Hematopoietic multipotent progenitor cell treated with erythropoietin and hydrocortisone succinate and interleukin-3 and kit ligand, for 6 days (in vitro differentiated cells): Measurements from ENCODE around the gene RIOX2.
"Not testable (repeated sequence)": the region's sequence is repeated elsewhere in the genome, so short reads cannot be mapped to it uniquely, and the experiment has no call there.

Experiments used
- DNase-seq: peaks from one replicate; pipeline ENCODE4 v3.0.0-alpha.2; 2015

Gene RIOX2

GRCh38 chr3:97950360-97950759 lies 21.9 kb downstream of the RIOX2 start:
- no peak for DNase-seq

DNA sequence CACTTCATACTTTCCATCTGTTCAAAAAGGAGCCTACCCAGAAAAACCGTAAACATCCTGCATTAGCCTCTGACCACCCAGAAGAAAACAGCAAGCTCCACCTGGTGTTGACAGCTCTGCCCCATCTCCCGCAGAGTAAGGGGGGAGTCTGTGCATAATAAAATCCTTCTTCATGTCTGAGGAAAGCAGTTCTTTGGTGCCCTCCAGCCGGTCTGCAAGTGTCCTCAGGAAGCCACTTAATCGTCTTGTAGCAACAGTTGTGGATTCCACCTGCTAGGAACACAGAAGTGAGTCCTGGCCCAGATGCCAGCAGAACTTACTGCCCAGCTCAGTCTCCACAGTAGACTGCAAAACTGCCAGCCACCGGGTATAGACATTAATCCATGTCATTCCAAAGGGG lies 22.5 kb downstream of the RIOX2 start:
- DNase-seq = no peak

DNA sequence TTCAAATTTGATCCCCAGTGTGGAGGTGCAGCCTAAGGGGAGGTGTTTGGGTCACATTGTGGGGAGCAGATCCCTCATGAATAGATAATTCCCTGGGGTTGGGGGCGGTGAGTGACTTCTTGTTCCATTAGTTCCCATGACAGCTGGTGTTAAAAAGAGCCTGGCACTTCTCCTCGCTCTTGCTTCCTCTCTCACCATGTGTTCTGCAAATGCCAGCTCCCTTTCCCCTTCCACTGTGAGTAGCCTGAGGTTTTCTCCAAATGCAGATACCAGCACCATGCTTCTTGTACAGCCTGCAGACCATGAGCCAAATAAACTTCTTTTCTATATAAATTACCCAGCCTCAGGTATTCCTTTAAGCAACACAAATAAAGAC lies 23.1 kb downstream of the RIOX2 start:
- no peak for DNase-seq

DNA sequence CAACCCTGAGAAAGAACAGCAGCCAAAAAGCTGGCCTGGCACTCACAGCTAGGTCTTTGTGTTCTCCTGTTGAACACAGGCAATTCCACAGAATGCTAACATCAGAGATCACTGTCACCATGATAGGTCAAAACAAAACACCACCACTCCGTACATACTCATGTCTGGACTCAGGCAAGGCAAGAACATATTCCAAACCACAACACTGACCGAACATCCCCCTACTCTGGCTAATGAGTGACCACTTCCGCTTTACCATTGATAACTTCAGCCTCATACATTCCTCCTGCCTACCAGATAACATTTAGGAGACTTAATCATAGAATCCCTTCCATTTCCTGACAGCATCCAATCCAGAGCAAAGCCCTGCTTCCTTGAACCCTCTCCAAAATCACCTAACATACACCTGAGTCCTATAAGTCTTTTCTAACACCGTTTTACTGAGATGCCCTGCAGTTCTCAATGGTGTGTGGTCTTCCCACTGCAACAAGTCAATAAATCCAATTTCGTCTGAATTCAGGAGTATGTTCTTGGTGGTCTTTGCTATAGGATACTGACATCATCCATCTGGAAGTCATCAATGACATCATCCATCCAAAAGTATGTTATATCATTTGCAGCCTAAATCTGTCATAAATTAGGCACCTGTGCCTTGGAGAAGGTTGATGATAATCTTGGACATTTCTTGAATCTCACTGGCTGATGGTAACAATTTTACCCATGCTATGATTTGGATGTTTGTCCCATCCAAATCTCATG lies 23.7 kb downstream of the RIOX2 start:
- DNase-seq = no peak

- DNase-seq = no peak
These were observed 29.3 kb downstream of the RIOX2 start for GRCh38 chr3:97942801-97943546.

DNA sequence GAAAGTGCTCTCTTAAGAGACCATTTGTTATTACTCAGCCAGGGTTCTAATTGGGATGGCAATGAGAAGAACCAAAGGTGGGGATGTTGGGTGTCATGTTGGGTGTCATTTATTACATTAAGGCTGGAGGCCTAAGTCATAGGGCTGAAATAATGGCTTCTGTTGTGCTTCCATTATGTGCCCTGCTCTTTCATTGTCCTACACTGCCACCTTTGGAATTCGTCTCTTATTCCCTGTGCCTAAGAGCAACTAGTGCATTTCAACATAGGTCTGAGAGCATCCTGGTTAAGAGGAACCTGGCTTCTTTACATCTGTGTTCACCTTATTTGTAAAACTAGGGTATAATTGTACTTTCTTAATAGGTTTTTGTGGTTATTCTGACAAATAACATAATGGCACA lies 32.2 kb downstream of the RIOX2 start:
- peak; percentile 22 for DNase-seq

DNA sequence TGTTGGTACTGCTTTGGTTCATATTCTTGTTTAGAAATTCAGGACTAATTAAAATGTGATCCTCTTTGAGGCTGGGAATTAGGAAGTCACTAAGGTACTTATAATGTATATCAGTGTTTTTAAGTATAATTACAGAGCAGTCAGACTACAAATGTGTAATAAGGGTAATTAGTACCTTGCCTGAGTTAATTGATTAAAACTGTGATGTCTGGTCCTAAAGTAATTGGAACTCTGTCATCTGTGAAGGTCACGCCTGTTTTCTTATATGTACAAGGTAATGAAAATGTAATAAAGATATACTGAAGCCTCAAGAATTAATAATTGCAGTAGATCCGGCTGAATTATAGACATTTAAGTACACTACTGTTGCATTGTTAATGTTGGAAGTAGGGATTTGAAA lies 32.8 kb downstream of the RIOX2 start:
- DNase-seq = no peak

DNA sequence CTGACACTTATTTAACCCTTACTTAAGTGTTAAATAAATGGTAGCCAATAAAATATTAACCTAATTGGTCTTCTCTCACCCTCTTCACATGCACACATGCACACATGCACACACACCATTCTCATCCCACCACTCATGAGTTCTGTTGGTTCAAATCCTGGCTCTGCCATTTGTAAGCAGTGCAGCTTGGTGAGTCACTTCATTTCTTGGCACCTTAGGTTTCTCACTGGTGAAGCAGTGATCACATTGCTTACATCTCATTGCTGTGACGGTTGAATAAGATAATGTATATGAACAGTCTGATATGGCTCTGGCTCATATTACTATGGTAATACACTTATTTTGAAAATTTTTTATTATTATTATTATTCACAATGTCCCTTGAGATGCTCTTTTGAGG lies 33.8 kb downstream of the RIOX2 start:
- DNase-seq = no peak

DNA sequence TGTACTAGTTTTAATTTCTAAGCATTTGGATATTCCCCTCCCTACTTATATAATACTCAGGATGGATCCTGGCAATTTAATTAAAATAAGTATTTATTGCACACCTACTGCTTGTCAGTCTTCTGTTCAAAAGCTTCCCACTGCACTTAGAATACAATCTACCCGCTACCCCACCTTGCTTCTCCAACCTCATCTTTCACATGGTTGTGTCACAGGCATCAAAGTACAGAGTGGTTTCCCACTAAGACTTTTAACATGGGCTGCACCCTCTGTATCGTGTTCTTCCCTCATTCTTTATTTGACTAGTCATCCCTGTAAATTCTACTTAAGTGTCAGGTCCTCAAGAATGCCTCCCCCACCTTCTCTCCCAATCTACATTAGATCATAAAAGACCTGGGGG lies 35.0 kb downstream of the RIOX2 start:
- no peak for DNase-seq

DNA sequence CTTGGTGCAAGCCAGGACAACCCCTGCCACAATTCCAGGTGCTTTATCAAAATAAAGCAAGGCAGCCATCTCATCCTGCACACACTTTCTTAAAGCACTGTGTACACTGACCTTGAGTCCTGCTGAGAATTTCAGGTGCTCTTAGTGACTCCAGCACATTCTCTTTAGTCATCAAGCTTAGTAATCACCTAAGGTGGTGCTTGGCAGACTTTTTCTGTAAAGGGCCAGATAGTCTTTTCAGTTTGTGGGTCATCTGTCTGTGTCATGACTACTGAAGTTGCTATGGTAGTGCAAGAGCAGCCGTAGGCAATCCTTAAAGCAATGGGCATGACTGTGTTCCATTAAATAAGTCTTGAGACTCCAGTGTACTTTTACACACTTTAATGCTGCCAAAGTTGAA lies 36.4 kb downstream of the RIOX2 start:
- no peak for DNase-seq

- no peak for DNase-seq
These were observed 37.1 kb downstream of the RIOX2 start for GRCh38 chr3:97934980-97935695.

DNA sequence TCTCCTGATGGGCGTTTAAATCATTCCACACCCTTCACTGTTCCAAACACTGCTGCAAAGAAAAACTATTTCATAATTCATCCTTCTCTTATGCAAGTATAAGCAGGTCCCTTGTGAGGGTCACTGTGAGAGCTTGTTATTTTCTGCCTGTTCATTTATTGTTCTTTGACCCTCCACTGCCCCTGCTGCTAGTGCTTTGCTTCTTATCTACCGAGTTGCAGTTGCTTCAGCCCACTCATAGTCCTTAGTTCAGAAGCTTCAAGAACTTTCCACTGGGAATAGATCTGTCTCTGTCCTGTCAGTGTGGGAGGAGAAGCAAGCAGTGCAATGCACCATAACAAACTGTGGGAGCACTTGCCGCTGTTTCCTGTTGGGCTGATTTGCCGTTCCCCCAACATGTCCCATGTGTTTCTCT lies 39.8 kb downstream of the RIOX2 start:
- no peak for DNase-seq

- no peak for DNase-seq
These were observed 41.0 kb downstream of the RIOX2 start for GRCh38 chr3:97931218-97931617.

GRCh38 chr3:97930018-97930417 lies 42.2 kb downstream of the RIOX2 start:
- DNase-seq = no peak

DNA sequence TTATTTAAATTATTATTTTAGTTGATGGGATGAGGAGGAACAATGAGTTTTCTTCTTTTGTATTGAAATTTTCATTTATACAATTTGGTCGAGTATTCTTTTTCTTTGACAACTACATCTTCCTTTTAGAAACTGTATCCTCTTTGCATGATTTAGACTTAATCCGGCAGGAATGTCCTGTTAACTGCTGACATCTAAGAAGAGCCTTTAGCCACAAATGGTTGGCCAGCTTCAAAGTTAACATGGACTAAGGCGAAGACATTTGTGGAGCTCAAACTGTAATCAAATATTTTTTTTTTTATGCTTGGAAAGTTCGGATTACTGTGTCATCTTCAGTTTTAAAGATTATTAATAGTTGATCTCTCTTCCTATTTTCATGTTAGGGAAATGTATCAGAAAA lies 43.2 kb downstream of the RIOX2 start:
- no peak for DNase-seq

DNA sequence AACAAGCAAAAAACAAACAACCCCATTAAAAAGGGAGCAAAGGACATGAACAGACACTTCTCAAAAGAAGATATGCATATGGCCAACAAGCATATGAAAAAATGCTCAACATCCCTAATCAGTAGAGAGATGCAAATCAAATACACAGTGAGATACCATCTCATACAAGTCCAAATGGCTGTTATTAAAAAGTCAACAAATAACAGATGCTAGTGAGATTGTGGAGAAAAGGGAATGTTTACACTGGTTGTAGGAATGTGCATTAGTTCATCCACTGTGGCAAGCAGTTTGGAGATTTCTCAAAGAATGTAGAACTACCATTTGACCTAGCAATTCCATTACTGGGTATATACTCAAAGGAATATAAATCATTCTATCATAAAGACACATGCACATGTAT lies 44.5 kb downstream of the RIOX2 start:
- no peak for DNase-seq

DNA sequence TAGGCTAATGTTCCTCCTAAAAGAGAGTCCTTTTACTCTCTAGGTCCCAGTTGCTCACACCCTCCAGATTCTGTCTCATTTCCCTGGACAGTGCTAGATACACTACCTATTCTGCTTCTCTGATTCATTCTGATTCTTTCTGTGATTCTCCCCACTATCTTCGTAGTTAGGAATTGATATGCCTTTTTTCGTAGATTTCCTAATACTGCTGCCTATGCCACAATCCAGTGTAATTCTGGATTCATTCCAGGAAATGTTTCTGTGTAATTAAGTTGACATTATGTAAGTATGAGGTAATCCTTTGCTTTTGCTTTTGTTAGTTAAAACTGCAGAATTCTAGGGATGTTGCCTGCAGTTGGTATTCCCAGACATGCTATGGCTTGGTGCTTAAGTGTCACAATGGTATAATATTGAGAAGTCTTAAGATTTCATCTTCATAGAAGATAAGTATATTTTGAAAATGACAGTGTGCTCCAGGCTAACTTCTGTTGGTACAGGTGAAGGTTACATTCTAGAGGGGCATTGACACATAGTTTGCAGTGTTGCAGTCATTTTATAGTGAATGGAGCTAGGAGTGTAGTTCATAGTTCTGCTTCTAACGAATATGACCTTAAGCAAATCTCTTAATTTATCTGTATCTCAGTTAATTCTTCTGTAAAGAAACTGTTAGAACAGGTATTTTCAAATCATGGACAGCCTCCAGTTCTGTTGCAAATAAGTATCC lies 54.3 kb downstream of the RIOX2 start:
- no peak for DNase-seq

DNA sequence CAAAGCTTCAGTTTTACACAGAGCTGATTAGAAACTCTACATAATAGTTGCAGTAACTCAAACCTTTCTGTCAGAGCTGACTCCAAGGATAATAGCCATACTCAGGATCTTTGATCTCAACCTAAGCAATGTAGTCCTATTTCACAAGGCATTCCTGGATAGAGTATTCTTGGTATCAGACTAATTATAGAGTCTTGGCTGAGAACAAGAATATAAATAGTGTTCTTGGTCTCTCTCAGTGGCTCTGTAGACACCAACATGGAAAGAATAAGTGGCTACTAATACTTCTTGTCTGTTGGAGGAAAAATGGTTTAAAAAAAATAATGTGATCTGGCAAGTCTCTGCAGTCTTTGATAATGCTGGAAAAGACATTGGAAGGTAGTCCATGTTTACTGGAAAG lies 55.7 kb downstream of the RIOX2 start:
- DNase-seq = no peak

DNA sequence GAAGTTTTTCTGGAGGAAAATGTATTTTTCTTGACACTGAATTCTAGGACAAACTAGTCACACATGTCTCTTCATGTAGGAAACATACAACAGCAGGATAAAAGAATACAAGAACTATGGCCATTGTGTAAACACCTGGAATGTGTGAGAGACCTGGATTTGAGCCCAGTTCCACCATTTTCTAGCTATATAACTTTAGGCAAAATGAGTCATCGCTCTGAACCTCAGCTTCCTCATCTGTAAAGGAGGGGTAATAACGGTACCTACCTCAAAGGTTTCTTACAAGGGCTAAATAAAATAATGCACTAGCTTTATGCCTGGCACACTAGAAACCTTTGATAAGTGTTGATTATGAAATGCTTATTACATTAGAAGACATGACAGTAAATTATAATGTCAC lies 57.8 kb downstream of the RIOX2 start:
- DNase-seq = no peak

DNA sequence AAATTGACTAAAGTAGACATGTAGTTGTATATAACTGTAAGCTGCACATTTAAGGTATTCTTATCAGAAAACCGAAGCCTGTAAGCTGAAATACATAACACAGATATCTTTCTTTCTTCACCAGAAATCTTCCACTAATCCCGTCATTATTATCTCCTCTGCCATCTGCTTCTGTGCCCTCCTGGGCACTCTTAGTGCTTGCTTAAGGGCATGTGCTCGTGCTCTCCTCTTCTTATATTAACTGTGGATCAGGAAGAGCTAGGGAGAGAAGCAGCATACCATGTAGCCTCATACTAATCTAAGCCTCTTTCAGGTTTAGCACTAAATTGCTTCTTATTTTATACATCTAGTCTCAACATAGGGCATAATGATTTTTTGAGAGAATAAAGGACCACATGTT lies 60.8 kb downstream of the RIOX2 start:
- peak; percentile 30 for DNase-seq

DNA sequence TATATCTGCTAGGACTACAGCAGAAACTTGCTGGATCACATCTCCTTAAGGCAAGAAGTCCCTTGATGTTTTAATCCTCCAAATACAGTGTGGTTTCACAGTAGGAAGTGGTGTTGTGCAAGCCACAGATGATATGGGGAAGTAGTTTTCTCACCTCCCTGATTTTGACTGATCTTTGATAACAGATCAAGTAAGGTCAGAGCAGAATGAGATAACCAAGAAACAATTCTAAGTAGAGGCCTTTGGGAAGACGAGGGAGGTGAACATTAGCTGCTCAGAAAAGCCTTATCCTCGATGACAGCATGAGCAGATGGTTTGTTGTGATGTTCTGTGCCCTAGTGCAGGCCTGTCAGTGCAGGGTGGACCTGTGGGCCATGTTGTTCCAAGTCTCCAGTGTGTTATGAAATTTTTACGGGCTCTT lies 61.3 kb downstream of the RIOX2 start:
- DNase-seq = peak; percentile 78

GRCh38 chr3:97910236-97910831 lies 61.9 kb downstream of the RIOX2 start:
- DNase-seq = not testable (repeated sequence)

GRCh38 chr3:97909830-97910229 lies 62.4 kb downstream of the RIOX2 start:
- not testable (repeated sequence) for DNase-seq
